Right atrium auricular region (tissue), 2 donors: Measurements from ENCODE around the gene SLC25A13. TPM values are rescaled to one million over a fixed set of nuclear protein-coding genes. Genes with fewer than 3 reads are reported as not detected.

Experiments used
- DNase-seq: peaks from one replicate; pipeline ENCODE4 v3.0.0-alpha.2; 2019; ENCODE audit warnings: low spot score
- H3K27ac ChIP-seq, 2 donors: fragments of 200-600 bp; sonication (generic); 1 replicate in 1 of 2; 2 replicates in 1 of 2; pipeline ENCODE4 v1.5.1; 2016 to 2019
- H3K27me3 ChIP-seq, 2 donors: fragments of 200-600 bp; sonication (generic); one replicate each; pipeline versions ENCODE4 v1.5.1 to v1.6.0; 2017 to 2019
- H3K36me3 ChIP-seq: fragments of 200-600 bp; sonication (generic); one replicate; pipeline ENCODE4 v1.5.1; 2016
- H3K4me1 ChIP-seq, 2 donors: fragments of 200-600 bp; sonication (generic); one replicate each; pipeline versions ENCODE4 v1.5.1 to v1.6.0; 2017 to 2019
- H3K4me3 ChIP-seq, 2 donors: fragments of 200-600 bp; sonication (generic); 1 replicate in 1 of 2; 2 replicates in 1 of 2; pipeline ENCODE4 v1.5.1; 2017 to 2019; ENCODE audit warnings: mild to moderate bottlenecking in 1 of 2, moderate library complexity in 1 of 2
- H3K9me3 ChIP-seq, 2 donors: fragments of 200-600 bp; sonication (generic); one replicate each; pipeline ENCODE4 v1.5.1; 2019
- CTCF ChIP-seq, 2 donors: fragments of 200-600 bp; sonication (generic); IDR thresholded peaks; one replicate each; pipeline ENCODE4 v1.5.1; 2019; ENCODE audit warnings: antibody characterized with exemption in 2 of 2
- total RNA-seq, 2 donors: library from RNA; depleted of rRNA; stranded (reverse); fragments of >200 nt; gene quantifications; one replicate each; pipeline ENCODE4 v1.1.0, GENCODE V29; 2016

Gene SLC25A13
- total RNA-seq, 2 donors from 2014 or later = 8.1 to 11.0 TPM

GRCh38 chr7:96337519-96337918 lies 15.6 kb upstream of the SLC25A13 start:
- no peaks in the 10 kb centered on the region for H3K9me3 ChIP-seq
- TF ChIP-seq CTCF (IDR thresholded peaks at IDR 0.05) = no peak
- H3K27ac ChIP-seq = no peak overlapping the region
- no peaks in the 10 kb centered on the region for H3K36me3 ChIP-seq
- no peaks in the 10 kb centered on the region for H3K27me3 ChIP-seq
- no peak for DNase-seq
- no peak overlapping the region for H3K4me3 ChIP-seq
- H3K4me1 ChIP-seq = no peaks in the 10 kb centered on the region

GRCh38 chr7:96332325-96332724 lies 10.4 kb upstream of the SLC25A13 start:
- Histone ChIP-seq H3K4me3 (no peak overlapping the region), H3K27me3 (no peaks in the 10 kb centered on the region), H3K9me3 (no peaks in the 10 kb centered on the region), H3K36me3 (no peaks in the 10 kb centered on the region), H3K4me1 (no peaks in the 10 kb centered on the region), H3K27ac (no peak overlapping the region)
- no peak for TF ChIP-seq CTCF (IDR thresholded peaks at IDR 0.05)
- no peak for DNase-seq

DNA sequence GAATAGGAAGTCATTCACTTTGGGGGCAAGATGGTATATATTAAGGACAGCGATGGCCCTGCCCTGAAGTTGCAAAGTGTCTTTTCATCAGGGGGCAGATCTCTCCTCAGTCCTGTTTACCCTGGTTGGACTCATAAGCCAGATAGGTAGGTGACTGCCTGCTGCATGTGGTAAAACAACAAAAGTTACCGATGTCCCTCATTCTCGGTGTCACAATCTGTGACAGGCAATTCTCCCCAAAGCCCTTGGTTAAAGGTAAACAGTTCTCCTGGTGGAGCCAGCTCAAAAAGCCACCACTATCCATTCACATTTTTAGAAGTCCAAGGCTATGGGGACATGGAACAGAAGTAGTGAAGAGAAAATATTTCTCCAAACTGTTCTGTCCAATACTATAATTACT lies 9.9 kb upstream of the SLC25A13 start:
- no peak for DNase-seq
- Histone ChIP-seq H3K36me3 (no peaks in the 10 kb centered on the region), H3K9me3 (no peaks in the 10 kb centered on the region), H3K27ac (no peak overlapping the region), H3K4me1 (no peaks in the 10 kb centered on the region), H3K27me3 (no peaks in the 10 kb centered on the region), H3K4me3 (no peak overlapping the region)
- TF ChIP-seq CTCF (IDR thresholded peaks at IDR 0.05) = no peak

DNA sequence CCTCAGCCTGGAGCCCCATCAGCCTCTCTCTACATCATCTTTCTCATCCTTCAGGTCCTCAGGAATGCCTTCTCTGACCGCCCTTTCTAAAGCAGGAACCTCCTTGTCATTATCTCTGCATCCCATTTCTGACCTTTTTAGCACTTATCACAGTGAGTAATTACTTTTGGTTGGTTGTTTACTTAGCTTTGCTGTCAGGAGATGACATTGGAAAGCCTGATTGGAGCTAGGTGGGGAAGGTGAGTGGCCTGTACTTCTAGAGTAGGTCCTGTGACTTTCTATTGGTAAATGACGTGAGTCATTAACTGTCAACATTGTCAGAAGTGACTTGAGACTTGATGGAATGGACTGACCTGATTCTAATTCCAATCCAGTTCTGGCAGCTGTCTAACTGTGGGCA lies 9.3 kb upstream of the SLC25A13 start:
- no peaks in the 10 kb centered on the region for H3K36me3 ChIP-seq
- no peak for TF ChIP-seq CTCF (IDR thresholded peaks at IDR 0.05)
- H3K27me3 ChIP-seq = no peaks in the 10 kb centered on the region
- H3K9me3 ChIP-seq = no peaks in the 10 kb centered on the region
- H3K27ac ChIP-seq = no peak overlapping the region
- H3K4me1 ChIP-seq = no peaks in the 10 kb centered on the region
- no peak overlapping the region for H3K4me3 ChIP-seq
- no peak for DNase-seq

GRCh38 chr7:96330193-96330592 lies 8.3 kb upstream of the SLC25A13 start:
- H3K27ac ChIP-seq = no peak overlapping the region
- H3K4me3 ChIP-seq = no peak overlapping the region
- no peaks in the 10 kb centered on the region for H3K27me3 ChIP-seq
- no peaks in the 10 kb centered on the region for H3K9me3 ChIP-seq
- no peak for DNase-seq
- no peaks in the 10 kb centered on the region for H3K4me1 ChIP-seq
- no peaks in the 10 kb centered on the region for H3K36me3 ChIP-seq
- TF ChIP-seq CTCF (IDR thresholded peaks at IDR 0.05) = no peak

- TF ChIP-seq CTCF (IDR thresholded peaks at IDR 0.05) = no peak
- DNase-seq = no peak
- no peaks in the 10 kb centered on the region for H3K36me3 ChIP-seq
These were observed 7.3 kb upstream of the SLC25A13 start for GRCh38 chr7:96329241-96329640.

More at GRCh38 chr7:96329241-96329640, 7.3 kb upstream of the SLC25A13 start:
- Histone ChIP-seq H3K4me3 (no peak overlapping the region), H3K9me3 (no peaks in the 10 kb centered on the region), H3K4me1 (no peaks in the 10 kb centered on the region), H3K27ac (no peak overlapping the region), H3K27me3 (no peaks in the 10 kb centered on the region)
